ENCODE measurements around the gene NPW.
A peak's percentile ranks its signal among the peaks of the same experiment; 100 is the strongest.

The NPW gene

GRCh38 chr16:2025878-2026460, 6.4 kb downstream of the NPW start:
- H3K27ac ChIP-seq = 0 out of 2 replicates have a peak overlapping the region, but pooled peaks have one; percentile 80
- TF ChIP-seq CTCF (IDR thresholded peaks at IDR 0.05) (no peak), ZFX (IDR thresholded peaks at IDR 0.05; ENCODE audit: borderline replicate concordance) (no peak)

GRCh38 chr16:2026461-2027023, 7.0 kb downstream of the NPW start, which contains the start of gene NHERF2:
NHERF2 (plus strand) TSS chr16:2026902; CDS start chr16:2027006, 104 bp downstream.
- peak within 1 kb of the TSS; percentile 80 for H3K27ac ChIP-seq
- TF ChIP-seq ZFX (IDR thresholded peaks at IDR 0.05; ENCODE audit: borderline replicate concordance) = no peak

- peak overlapping the region; percentile 80 for H3K27ac ChIP-seq
- TF ChIP-seq CTCF (IDR thresholded peaks at IDR 0.05) (peak; percentile 15; the same call in 1 of the 2 replicates), ZFX (IDR thresholded peaks at IDR 0.05; ENCODE audit: borderline replicate concordance) (no peak)
Observed at GRCh38 chr16:2027024-2028010, 7.7 kb downstream of the NPW start.

- no peak for TF ChIP-seq ZFX (IDR thresholded peaks at IDR 0.05; ENCODE audit: borderline replicate concordance)
- TF ChIP-seq CTCF (IDR thresholded peaks at IDR 0.05) = no peak
Observed at GRCh38 chr16:2028146-2028545, 8.6 kb downstream of the NPW start.

GRCh38 chr16:2028620-2029220, 9.1 kb downstream of the NPW start:
- TF ChIP-seq CTCF (IDR thresholded peaks at IDR 0.05) (no peak), ZFX (IDR thresholded peaks at IDR 0.05; ENCODE audit: borderline replicate concordance) (no peak)

More at GRCh38 chr16:2028146-2028545, 8.6 kb downstream of the NPW start:
- H3K27ac ChIP-seq = peak overlapping the region; percentile 80; the same call in 1 of the 2 replicates

GRCh38 chr16:2029350-2029749, 9.8 kb downstream of the NPW start:
- TF ChIP-seq CTCF (IDR thresholded peaks at IDR 0.05) (no peak), ZFX (IDR thresholded peaks at IDR 0.05; ENCODE audit: borderline replicate concordance) (no peak)
- no peak overlapping the region for H3K27ac ChIP-seq

More at GRCh38 chr16:2028620-2029220, 9.1 kb downstream of the NPW start:
- no peak overlapping the region for H3K27ac ChIP-seq

GRCh38 chr16:2030036-2030435, 10.5 kb downstream of the NPW start:
- no peak for TF ChIP-seq CTCF (IDR thresholded peaks at IDR 0.05)
- no peak overlapping the region for H3K27ac ChIP-seq
